Measurements from ENCODE around the gene GABRE.

Gene GABRE

GRCh38 chrX:151974336-151975227, at the start of gene GABRE:
Gene GABRE, minus strand, starts transcription at chrX:151974676. Its CDS starts 51 bp downstream, at chrX:151974625.
- peak in 1 of 2 donors; percentile 1 for DNase-seq (ENCODE audit: low read depth in 2 of 2)

DNA sequence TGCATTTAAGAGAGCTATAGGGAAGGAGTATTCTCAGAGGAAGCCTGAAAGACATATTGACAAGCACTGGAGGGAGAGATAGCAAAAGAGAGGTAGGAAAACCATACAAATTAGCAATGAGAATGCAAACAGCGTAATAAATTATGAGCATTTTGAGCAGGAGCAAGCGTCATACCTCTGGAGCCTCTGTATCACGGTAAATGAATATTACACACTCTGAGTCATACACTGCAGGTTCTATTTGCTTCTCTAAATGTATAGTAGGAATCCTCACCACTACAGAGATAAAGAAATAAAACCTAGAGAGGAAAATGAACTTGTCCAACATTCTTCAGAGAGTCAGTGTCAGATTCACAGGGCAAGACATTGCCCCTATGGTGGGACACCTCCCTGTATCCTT, 46.4 kb upstream of the GABRE start:
- DNase-seq (ENCODE audit: low read depth in 2 of 2) = no peak

GRCh38 chrX:151999813-152000212, 25.3 kb upstream of the GABRE start:
- no peak for DNase-seq (ENCODE audit: low read depth in 2 of 2)

- no peak for DNase-seq (ENCODE audit: low read depth in 2 of 2)
These were observed 23.1 kb upstream of the GABRE start for GRCh38 chrX:151997539-151997938.

GRCh38 chrX:151996347-151996746, 21.9 kb upstream of the GABRE start:
- no peak for DNase-seq (ENCODE audit: low read depth in 2 of 2)

- DNase-seq (ENCODE audit: low read depth in 2 of 2) = no peak
These were observed 20.0 kb upstream of the GABRE start for GRCh38 chrX:151994476-151994875.

DNA sequence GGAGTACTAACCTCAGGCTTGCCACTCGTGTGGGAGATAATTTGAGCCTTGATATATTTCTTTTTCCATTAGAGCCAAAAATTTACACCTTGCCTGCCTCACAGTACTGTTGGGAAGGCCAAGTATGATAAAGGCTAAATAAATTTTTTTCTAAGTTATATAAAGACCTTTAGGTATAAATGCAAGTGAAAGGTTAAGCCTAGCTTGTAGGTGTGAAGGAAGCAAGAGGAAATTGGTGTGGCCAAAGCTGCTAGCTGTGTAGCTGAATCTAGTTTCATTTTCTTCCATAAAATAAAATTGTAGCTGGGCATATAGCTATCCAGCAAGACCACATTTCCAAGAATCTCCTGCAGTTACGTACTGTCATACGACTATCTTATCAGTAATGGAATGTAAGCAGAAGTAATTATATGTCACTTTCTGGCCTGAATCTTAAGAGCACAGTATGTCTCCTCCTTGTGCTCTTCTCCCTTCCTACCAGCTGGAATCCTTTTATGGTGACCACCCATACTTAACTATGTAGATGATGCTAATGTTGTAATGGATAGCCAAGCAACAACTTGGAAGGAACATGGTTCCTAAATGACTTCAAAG, 14.3 kb upstream of the GABRE start:
- DNase-seq (ENCODE audit: low read depth in 2 of 2) = no peak

DNA sequence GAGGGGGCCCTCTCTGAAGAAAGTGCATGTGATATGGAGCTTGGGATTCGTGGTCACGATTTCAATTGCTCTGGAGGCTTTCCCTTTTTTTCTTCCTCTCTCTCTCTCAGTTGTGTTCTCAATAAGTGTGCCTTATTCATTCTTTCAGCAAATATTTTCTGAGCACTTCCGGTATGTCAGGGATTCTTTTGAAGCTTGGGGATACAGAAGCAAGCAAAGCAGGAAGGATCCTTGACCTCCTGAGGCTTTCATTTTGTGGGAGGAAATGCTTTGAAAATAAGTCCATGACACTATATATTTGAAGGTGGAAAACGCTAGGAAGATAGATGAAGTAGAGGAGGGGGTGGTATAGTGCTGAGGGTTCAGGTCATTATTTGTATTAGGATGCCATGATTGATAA, 12.6 kb upstream of the GABRE start:
- no peak for DNase-seq (ENCODE audit: low read depth in 2 of 2)

- DNase-seq (ENCODE audit: low read depth in 2 of 2) = no peak
These were observed 11.5 kb upstream of the GABRE start for GRCh38 chrX:151985955-151986354.

GRCh38 chrX:151985531-151985930, 11.1 kb upstream of the GABRE start:
- no peak for DNase-seq (ENCODE audit: low read depth in 2 of 2)

GRCh38 chrX:151984902-151985301, 10.4 kb upstream of the GABRE start:
- no peak for DNase-seq (ENCODE audit: low read depth in 2 of 2)

DNA sequence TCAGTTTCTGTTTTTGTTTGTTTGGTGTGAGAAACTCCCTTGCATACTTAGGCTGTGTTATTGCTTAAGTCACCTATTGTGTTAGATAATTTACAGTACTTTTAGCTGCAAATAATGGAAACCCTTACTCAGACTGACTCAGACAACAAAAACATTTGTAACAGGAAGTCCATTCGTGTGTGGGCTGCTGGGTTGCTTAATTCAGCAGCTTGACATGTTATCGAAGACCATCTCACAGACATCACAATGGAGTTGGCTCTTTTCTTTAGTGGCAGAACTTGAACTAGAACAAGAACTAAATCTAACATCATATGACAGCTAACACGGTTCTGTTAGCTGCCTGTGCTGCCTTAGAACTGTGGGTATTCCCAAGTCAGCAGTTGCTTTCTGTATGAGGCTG, 9.9 kb upstream of the GABRE start:
- no peak for DNase-seq (ENCODE audit: low read depth in 2 of 2)

DNA sequence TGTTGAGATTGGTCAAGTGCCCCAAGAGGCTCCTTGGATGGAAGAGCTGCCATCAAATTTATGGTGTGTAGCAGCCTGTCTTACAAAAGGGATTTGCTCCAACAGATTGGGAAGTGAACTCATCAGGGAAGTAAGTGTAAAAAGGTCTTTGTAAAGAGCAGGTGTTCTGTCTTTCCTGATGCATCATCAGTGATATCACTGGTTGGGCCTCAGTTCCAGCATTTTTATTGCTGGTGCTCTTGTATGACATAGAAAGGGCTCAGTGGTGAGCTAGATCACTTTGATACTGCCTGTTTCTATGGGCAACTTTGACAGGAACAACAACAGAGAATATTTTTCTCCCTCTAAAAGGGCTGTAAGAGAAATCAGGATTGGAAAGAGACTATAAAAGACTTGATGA, 8.7 kb upstream of the GABRE start:
- no peak for DNase-seq (ENCODE audit: low read depth in 2 of 2)

- no peak for DNase-seq (ENCODE audit: low read depth in 2 of 2)
These were observed 7.7 kb upstream of the GABRE start for GRCh38 chrX:151982222-151982621.

DNA sequence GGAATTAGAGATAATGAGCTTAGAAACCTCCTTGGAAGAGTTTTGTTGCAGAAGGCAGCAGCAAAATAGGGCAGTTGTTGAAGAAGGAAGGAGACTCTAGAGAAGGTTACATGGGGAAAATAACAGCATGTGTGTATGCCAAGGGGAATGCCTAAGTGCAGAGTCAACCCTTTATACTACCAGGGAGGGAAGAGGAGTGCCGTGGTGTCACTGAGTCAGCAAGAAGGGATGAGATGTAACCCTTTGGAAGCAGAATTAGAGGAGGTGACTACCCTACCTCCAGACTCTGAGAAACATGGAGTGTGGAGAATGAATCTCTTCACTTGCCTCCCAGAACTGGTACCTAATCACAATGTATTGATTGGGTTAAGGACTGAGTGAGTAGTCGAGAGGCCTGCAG, 6.7 kb upstream of the GABRE start:
- no peak for DNase-seq (ENCODE audit: low read depth in 2 of 2)

- no peak for DNase-seq (ENCODE audit: low read depth in 2 of 2)
These were observed 3.4 kb upstream of the GABRE start for GRCh38 chrX:151977923-151978322.

- DNase-seq (ENCODE audit: low read depth in 2 of 2) = no peak
These were observed 2.5 kb upstream of the GABRE start for GRCh38 chrX:151977009-151977408.

- DNase-seq (ENCODE audit: low read depth in 2 of 2) = no peak
These were observed 1.3 kb upstream of the GABRE start for GRCh38 chrX:151975736-151976275.

GRCh38 chrX:151975228-151975593, 735 bp upstream of the GABRE start:
- no peak for DNase-seq (ENCODE audit: low read depth in 2 of 2)

- DNase-seq (ENCODE audit: low read depth in 2 of 2) = no peak
These were observed 583 bp downstream of the GABRE start for GRCh38 chrX:151973851-151974335.

DNA sequence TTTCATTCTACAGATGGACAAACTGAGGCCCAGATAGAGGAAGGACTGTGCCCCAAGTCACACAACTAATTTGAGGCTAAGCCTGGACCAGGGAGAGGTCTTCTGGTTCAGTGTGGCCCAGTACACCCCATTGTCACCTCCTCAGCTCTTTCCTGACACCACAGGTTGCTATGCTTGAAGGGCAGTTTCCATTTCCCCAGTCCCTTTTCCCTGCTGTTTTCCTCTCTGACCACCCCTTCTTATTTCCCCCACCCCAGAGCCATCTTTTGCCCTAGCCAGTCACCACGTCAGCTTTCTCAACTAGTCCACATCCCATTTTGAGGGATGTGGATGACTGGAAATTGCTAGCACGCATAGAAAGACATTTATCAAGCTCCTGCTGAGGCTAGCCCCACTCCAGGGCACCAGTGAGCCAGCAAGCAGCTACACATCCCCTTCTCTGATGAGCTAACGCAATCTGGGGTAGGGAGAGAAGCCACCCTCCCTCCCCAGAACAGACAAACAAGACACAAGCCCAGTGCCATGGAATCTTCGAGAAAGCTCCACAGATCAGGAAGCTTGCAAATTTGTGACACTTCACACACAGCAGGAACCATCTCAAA, 1.3 kb downstream of the GABRE start:
- no peak for DNase-seq (ENCODE audit: low read depth in 2 of 2)

DNA sequence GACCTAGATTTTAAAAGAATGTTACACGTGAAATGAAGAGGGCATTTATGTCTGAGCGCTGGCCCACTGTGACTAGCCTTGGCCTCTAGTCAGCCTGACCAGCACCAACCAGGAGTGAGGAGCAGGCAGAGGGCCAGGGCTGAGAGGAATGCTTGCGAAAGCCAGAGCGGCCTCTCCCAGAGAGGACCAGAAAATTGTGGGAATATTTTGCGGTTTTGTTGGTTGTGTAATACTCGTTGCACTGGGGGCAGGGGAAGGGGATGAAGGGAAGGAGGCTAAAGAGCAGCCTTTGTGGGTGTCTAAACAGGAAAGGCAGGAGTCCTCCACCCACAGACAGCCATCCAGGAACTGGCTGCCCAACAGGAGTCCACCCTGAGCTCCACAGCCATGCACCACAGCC, 3.8 kb downstream of the GABRE start:
- DNase-seq (ENCODE audit: low read depth in 2 of 2) = no peak

DNA sequence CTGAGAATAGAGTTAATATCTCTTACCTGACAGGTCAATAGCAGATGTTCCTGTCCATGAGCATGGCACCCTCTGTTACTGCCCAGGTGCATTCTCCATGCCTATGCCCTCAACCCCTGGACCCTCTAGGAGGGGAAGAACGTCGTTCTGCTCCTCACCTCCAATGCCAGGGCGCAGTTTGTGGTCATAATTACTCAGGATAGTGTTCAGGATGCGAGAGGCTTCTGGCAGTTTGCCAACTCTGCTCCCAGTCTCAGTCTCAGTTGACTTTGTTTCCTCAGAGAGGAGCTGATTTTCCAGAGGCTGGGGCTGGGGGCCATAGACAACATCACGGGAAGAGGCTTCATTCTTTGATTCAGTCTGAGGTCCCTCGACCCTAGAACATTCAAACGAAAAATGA, 4.4 kb downstream of the GABRE start:
- DNase-seq (ENCODE audit: low read depth in 2 of 2) = no peak

Measured in activated CD4-positive, alpha-beta T cell treated with anti-CD3 and anti-CD28 coated beads for 24 hours (primary cell).